ENCODE results near the gene ASB13.

ASB13 gene

DNA sequence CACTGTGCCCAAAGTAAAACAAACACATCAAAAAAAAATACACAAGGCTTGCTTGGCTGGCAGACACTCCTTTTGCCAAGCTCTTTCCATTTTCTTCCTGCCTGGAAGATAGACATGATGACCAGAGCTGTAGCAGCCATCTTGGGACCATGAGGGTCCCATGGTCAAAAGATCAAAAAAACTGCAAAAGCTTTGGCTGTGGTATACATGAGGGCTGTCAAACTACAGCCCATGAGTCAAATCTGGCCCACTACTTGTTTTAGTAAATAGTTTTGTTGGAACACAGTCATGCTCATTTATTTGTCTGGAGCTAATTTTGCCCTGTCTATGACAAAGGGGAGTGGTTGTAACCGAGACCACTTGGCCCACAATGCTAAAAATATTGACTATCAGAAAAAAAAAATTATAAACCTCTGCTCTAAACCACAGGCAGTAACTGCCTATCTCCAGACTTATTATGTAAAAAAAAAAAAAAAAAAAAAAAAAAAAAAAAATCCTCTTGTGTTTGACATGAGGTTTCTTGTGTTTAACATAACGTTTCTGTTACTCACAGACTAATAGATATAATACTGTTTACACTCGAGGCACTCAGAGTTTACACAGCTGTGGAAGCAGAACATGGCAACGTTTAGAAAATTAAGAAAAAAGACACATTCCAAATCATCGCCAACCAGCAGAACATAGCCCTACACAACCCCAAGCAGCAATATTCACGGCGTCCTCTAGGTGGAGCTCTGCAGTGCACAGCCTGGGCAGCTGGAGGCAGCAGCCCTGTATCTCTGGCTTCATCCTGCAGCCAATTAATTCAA lies 36.9 kb downstream of the ASB13 start:
- no peak overlapping the region for H3K9ac ChIP-seq
- H3K27me3 ChIP-seq (ENCODE audit: insufficient read depth, low read depth) = no peaks in the 10 kb centered on the region; the same call in 1 of the 2 replicates
- peaks cover 13% of the 10 kb centered on the region for H3K4me1 ChIP-seq (ENCODE audit: low read depth, poor library complexity, severe bottlenecking)
- H3K4me2 ChIP-seq = peak overlapping the region; percentile 30
- H3K36me3 ChIP-seq (ENCODE audit: insufficient read depth) = no peaks in the 10 kb centered on the region
- H4K20me1 ChIP-seq (ENCODE audit: insufficient read depth) = no peaks in the 10 kb centered on the region
- no peaks in the 10 kb centered on the region for H3K79me2 ChIP-seq (ENCODE audit: insufficient read depth, low read depth)
- H3K27ac ChIP-seq = no peak overlapping the region
- TF ChIP-seq, protein P1, sequence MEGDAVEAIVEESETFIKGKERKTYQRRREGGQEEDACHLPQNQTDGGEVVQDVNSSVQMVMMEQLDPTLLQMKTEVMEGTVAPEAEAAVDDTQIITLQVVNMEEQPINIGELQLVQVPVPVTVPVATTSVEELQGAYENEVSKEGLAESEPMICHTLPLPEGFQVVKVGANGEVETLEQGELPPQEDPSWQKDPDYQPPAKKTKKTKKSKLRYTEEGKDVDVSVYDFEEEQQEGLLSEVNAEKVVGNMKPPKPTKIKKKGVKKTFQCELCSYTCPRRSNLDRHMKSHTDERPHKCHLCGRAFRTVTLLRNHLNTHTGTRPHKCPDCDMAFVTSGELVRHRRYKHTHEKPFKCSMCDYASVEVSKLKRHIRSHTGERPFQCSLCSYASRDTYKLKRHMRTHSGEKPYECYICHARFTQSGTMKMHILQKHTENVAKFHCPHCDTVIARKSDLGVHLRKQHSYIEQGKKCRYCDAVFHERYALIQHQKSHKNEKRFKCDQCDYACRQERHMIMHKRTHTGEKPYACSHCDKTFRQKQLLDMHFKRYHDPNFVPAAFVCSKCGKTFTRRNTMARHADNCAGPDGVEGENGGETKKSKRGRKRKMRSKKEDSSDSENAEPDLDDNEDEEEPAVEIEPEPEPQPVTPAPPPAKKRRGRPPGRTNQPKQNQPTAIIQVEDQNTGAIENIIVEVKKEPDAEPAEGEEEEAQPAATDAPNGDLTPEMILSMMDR (conservative IDR thresholded peaks at IDR 0.05; ENCODE audit: low read depth, low read length) = peak; percentile 95
- H2AFZ ChIP-seq (ENCODE audit: low read depth) = no peak overlapping the region
- no peak overlapping the region for H3K4me3 ChIP-seq (IDR thresholded peaks at IDR 0.05; ENCODE audit: insufficient read depth, low read depth, low read length)

DNA sequence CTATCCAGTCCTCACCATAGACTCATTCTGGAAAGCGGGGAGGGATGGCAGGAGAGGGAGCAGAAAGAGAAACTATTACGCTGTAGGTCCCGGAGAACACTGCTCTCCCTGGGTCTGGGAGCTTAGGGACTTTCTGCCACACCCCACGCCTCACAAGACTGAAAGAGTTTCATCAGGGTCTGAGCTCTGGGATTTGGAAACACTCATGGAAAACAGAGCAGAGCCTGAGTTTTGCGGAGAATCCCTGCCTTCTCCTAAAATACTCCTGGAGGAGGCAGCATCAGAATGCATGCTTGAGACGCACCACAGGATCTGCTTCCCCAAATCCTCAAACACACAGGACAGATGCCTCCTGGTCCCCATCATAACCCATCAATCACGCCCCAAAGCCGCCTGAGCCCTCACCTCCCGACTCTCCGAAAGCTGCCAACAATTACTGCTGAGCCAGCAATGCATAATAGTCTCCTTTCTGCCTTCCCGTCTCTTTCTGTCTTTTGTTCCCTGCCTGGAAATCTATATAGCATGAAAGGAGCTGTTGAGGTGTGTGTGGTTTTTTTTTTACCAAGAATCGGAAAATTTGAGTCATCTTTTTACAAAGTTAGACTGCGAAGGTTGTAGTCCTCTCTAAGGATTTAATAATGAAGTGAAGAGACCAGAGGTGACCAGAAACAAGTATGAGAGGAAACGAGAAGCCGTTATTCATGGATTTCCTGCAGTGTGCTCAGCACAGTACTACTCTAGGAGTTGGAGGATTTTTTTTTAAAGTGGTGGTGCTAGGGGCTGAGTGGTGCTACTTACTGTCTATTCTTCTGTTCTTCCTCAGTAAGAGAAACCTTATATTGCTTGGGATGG lies 37.7 kb downstream of the ASB13 start:
- H3K27ac ChIP-seq = no peak overlapping the region
- TF ChIP-seq, protein P1 (conservative IDR thresholded peaks at IDR 0.05; ENCODE audit: low read depth, low read length) = no peak
- H3K36me3 ChIP-seq (ENCODE audit: insufficient read depth) = no peaks in the 10 kb centered on the region
- H2AFZ ChIP-seq (ENCODE audit: low read depth) = no peak overlapping the region
- no peaks in the 10 kb centered on the region; the same call in 1 of the 2 replicates for H3K27me3 ChIP-seq (ENCODE audit: insufficient read depth, low read depth)
- H3K79me2 ChIP-seq (ENCODE audit: insufficient read depth, low read depth) = no peaks in the 10 kb centered on the region
- H3K4me3 ChIP-seq (IDR thresholded peaks at IDR 0.05; ENCODE audit: insufficient read depth, low read depth, low read length) = no peak overlapping the region
- no peaks in the 10 kb centered on the region for H4K20me1 ChIP-seq (ENCODE audit: insufficient read depth)
- 0 out of 2 replicates have a peak overlapping the region, but pooled peaks have one; percentile 30 for H3K4me2 ChIP-seq
- no peak overlapping the region for H3K9ac ChIP-seq
- peaks cover 14% of the 10 kb centered on the region for H3K4me1 ChIP-seq (ENCODE audit: low read depth, poor library complexity, severe bottlenecking)

DNA sequence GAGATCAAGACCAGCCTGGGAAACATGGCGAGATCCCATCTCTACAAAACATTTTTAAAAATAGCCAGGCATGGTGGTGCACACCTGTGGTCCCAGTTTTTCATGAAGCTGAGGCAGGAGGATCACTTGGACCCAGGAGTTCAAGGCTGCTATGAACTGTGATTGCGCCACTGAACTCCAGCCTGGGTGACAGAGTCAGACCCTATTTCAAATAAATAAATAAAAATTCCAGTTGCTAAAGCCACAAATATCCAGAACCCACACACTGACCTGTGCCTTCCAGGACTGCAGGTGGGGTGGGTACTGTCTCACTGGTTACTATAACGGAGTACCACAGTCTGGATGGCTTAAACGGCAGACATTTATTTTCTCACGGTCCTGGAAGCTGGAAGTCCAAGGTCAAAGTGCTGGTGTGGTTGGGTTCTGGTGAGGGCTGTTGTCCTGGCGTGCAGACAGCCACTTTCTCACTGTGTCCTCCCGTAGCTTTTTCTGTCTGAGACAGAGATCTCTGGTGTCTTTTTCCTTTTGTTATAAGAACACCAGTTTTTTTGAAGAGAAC lies 38.8 kb downstream of the ASB13 start:
- Histone ChIP-seq H3K4me3 (IDR thresholded peaks at IDR 0.05; ENCODE audit: insufficient read depth, low read depth, low read length) (no peak overlapping the region), H3K4me2 (no peak overlapping the region), H3K27me3 (ENCODE audit: insufficient read depth, low read depth) (no peaks in the 10 kb centered on the region; the same call in 1 of the 2 replicates), H3K4me1 (ENCODE audit: low read depth, poor library complexity, severe bottlenecking) (peaks cover 22% of the 10 kb centered on the region), H3K36me3 (ENCODE audit: insufficient read depth) (no peaks in the 10 kb centered on the region), H3K9ac (no peak overlapping the region), H4K20me1 (ENCODE audit: insufficient read depth) (no peaks in the 10 kb centered on the region), H3K79me2 (ENCODE audit: insufficient read depth, low read depth) (no peaks in the 10 kb centered on the region), H2AFZ (ENCODE audit: low read depth) (no peak overlapping the region), H3K27ac (no peak overlapping the region)
- TF ChIP-seq, protein P1 (conservative IDR thresholded peaks at IDR 0.05; ENCODE audit: low read depth, low read length) = no peak

DNA sequence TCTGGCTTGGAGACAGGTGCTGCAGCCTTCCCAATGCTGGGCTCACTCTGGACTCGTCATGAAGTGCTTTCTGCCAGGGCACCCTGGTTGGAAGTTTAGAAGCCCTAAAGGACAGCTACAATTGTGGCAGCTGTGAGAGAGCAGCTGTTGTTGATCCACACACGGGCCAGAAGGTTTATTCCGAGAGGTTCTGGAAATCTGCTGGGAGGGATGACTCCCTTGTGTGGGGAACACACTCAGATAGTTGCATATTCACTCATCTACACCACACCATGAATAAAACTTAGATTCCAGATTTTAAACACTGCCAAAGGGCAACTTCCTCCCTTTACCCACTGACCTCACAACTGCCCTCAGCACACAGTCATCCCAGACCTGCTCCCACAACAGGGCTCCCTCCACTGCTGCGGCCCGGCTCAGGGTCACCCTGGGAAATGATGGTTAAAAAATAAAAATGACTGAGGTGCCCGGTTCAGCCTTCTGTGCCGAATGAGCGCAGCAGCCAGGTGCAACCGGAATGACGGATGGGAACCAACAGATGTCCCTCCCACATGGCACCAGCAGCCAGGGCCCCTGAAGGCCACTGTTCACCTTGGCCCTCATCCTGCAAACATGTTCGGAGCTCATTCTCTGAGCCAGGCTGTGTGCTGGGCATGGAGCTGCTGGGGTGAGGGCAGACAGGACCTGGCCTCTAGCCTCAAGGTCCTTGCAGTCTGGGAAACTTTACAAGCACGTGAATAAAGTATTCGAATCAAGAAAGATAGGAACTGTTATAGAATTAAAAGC lies 40.2 kb downstream of the ASB13 start:
- Histone ChIP-seq H3K4me3 (IDR thresholded peaks at IDR 0.05; ENCODE audit: insufficient read depth, low read depth, low read length) (no peak overlapping the region), H3K4me2 (no peak overlapping the region), H4K20me1 (ENCODE audit: insufficient read depth) (no peaks in the 10 kb centered on the region), H3K4me1 (ENCODE audit: low read depth, poor library complexity, severe bottlenecking) (peaks cover 22% of the 10 kb centered on the region), H3K79me2 (ENCODE audit: insufficient read depth, low read depth) (no peaks in the 10 kb centered on the region), H3K36me3 (ENCODE audit: insufficient read depth) (no peaks in the 10 kb centered on the region), H3K27me3 (ENCODE audit: insufficient read depth, low read depth) (no peaks in the 10 kb centered on the region), H2AFZ (ENCODE audit: low read depth) (no peak overlapping the region), H3K9ac (no peak overlapping the region), H3K27ac (no peak overlapping the region)
- TF ChIP-seq, protein P1 (conservative IDR thresholded peaks at IDR 0.05; ENCODE audit: low read depth, low read length) = no peak

Measured in KMS-11 (cell line).